GM06990 (cell line): ENCODE results near the gene MESD.

ENCODE experiments used
- DNase-seq: peaks from one replicate; pipeline ENCODE4 v3.0.0-alpha.2; 2011; ENCODE audit not compliant: insufficient read length; ENCODE audit errors: extremely low read depth
- H3K27me3 ChIP-seq: replicated peaks from 2 replicates; pipeline ENCODE4 v1.6.0; 2011; ENCODE audit warnings: low read length; ENCODE audit not compliant: control insufficient read depth, insufficient read depth
- H3K36me3 ChIP-seq: 2 replicates; pipeline ENCODE4 v1.5.1; 2011; ENCODE audit warnings: low read length; ENCODE audit not compliant: control insufficient read depth, insufficient read depth
- H3K4me3 ChIP-seq: replicated peaks from 2 replicates; pipeline ENCODE4 v1.5.1; 2011; ENCODE audit warnings: low read depth, mild to moderate bottlenecking, control low read depth, low read length
- CTCF ChIP-seq: IDR thresholded peaks from 2 replicates; pipeline ENCODE4 v1.5.1; 2011; ENCODE audit warnings: low read length, control low read depth, mild to moderate bottlenecking, inconsistent platforms; ENCODE audit not compliant: insufficient read depth, poor library complexity, severe bottlenecking

Gene MESD

GRCh38 chr15:80971143-80971542, 18.5 kb downstream of the MESD start:
- H3K36me3 ChIP-seq: peaks cover 8% of the 10 kb centered on the region
- DNase-seq: no peak
- H3K4me3 ChIP-seq: no peak overlapping the region
- no peaks in the 10 kb centered on the region for H3K27me3 ChIP-seq
- no peak for TF ChIP-seq CTCF

- Histone ChIP-seq H3K4me3 (no peak overlapping the region), H3K36me3 (peaks cover 8% of the 10 kb centered on the region), H3K27me3 (no peaks in the 10 kb centered on the region)
- no peak for DNase-seq
- no peak for TF ChIP-seq CTCF
Observed at GRCh38 chr15:80970658-80971057, 19.0 kb downstream of the MESD start.

GRCh38 chr15:80970018-80970657, 19.5 kb downstream of the MESD start:
- DNase-seq: no peak
- H3K36me3 ChIP-seq: peaks cover 8% of the 10 kb centered on the region
- H3K4me3 ChIP-seq: no peak overlapping the region
- TF ChIP-seq CTCF: peak; percentile 78
- H3K27me3 ChIP-seq: no peaks in the 10 kb centered on the region

GRCh38 chr15:80969316-80969715, 20.3 kb downstream of the MESD start:
- TF ChIP-seq CTCF: no peak
- Histone ChIP-seq H3K27me3 (no peaks in the 10 kb centered on the region), H3K36me3 (peaks cover 8% of the 10 kb centered on the region), H3K4me3 (no peak overlapping the region)
- DNase-seq: no peak

GRCh38 chr15:80967991-80968510, 21.6 kb downstream of the MESD start:
- no peak overlapping the region for H3K4me3 ChIP-seq
- peaks cover 5% of the 10 kb centered on the region for H3K36me3 ChIP-seq
- TF ChIP-seq CTCF: no peak
- H3K27me3 ChIP-seq: no peaks in the 10 kb centered on the region
- no peak for DNase-seq
